Mucosa of stomach (tissue), 1 donor: Measurements from ENCODE around the gene DEF6.

Experiments used
- H3K27me3 ChIP-seq: one replicate; pipeline ENCODE4 v1.7.0; 2013; ENCODE audit warnings: mild to moderate bottlenecking, low read length; ENCODE audit not compliant: control insufficient read depth, insufficient read depth
- H3K36me3 ChIP-seq: one replicate; pipeline ENCODE4 v1.7.0; 2013; ENCODE audit warnings: low read length; ENCODE audit not compliant: control insufficient read depth, insufficient read depth
- H3K4me1 ChIP-seq: one replicate; pipeline ENCODE4 v1.7.0; 2013; ENCODE audit warnings: mild to moderate bottlenecking, low read length; ENCODE audit not compliant: control insufficient read depth, insufficient read depth
- H3K4me3 ChIP-seq: one replicate; pipeline ENCODE4 v1.7.0; 2013; ENCODE audit warnings: low read length
- H3K9ac ChIP-seq: one replicate; pipeline ENCODE4 v1.7.0; 2013; ENCODE audit warnings: mild to moderate bottlenecking, low read length, moderate library complexity
- H3K9me3 ChIP-seq: one replicate; pipeline ENCODE4 v1.7.0; 2013; ENCODE audit warnings: mild to moderate bottlenecking, low read length, moderate library complexity; ENCODE audit not compliant: control insufficient read depth
- donor health status: Pancreatic carcinoma.

DEF6 gene

DNA sequence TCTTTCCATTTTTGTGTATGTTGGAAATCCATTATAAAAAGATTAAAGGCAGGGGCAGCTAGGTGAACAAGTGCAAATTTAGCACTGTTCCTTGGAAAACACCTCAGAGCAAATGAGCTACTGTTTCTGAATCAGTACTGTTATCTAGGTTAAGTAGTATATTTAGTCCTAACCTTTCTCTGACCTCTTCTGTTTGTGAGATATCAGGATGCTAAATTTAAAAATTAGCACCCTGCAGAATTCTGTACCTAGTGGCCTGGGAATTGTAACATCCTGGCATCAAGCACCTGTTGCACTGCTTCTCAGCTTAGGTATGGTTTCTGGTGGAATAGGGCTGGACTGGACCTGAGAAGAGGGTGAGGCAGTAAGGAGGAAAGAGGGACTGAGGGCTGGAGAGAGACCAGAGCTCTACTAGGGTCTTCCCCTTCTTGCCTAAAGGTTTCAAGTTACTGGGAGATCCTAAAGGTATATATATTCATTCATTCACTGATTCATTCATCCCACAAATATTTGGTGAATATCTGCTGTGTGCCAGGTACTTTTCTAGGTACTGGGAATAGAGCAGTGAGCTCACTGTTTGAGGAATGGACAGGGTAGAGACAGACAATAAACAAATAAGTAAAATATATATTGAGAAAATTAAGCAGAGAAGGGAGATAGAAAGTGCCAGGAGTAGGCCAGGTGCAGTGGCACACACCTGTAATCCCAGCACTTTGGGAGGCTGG, 32.9 kb upstream of the DEF6 start:
- H3K4me3 ChIP-seq: no peak overlapping the region
- H3K4me1 ChIP-seq: peaks cover 14% of the 10 kb centered on the region
- H3K9ac ChIP-seq: no peak overlapping the region
- no peaks in the 10 kb centered on the region for H3K27me3 ChIP-seq
- no peaks in the 10 kb centered on the region for H3K36me3 ChIP-seq
- no peaks in the 10 kb centered on the region for H3K9me3 ChIP-seq

- no peak overlapping the region for H3K4me3 ChIP-seq
- H3K9ac ChIP-seq: no peak overlapping the region
- no peaks in the 10 kb centered on the region for H3K9me3 ChIP-seq
- H3K4me1 ChIP-seq: peaks cover 9% of the 10 kb centered on the region
- H3K27me3 ChIP-seq: no peaks in the 10 kb centered on the region
- no peaks in the 10 kb centered on the region for H3K36me3 ChIP-seq
Measured at GRCh38 chr6:35265523-35265922, 32.1 kb upstream of the DEF6 start.

GRCh38 chr6:35267446-35267845, 30.2 kb upstream of the DEF6 start:
- no peaks in the 10 kb centered on the region for H3K27me3 ChIP-seq
- H3K36me3 ChIP-seq: no peaks in the 10 kb centered on the region
- H3K9ac ChIP-seq: no peak overlapping the region
- no peak overlapping the region for H3K4me3 ChIP-seq
- H3K9me3 ChIP-seq: no peaks in the 10 kb centered on the region
- peaks cover 9% of the 10 kb centered on the region for H3K4me1 ChIP-seq

DNA sequence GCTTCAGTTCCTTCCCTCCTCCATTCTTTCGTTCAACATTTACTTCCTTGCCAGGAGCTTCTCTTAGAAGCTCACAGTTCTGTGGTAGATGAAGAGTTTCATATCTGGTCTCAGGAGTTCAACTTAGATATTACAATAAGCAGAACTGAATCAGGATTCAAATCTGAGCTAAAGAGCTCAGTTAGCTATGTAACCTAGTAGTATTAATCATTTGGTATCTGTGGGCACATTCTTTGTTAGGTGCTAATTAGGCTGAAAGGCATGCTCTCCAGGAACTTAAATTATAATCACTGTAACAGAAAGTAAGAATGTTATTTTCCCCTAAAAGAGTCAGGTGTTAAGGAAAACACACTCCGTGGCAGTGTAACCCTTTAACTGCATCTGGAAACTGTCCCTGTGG, 29.7 kb upstream of the DEF6 start:
- Histone ChIP-seq H3K9ac (no peak overlapping the region), H3K4me1 (peaks cover 9% of the 10 kb centered on the region), H3K4me3 (no peak overlapping the region), H3K27me3 (no peaks in the 10 kb centered on the region), H3K36me3 (no peaks in the 10 kb centered on the region), H3K9me3 (no peaks in the 10 kb centered on the region)

DNA sequence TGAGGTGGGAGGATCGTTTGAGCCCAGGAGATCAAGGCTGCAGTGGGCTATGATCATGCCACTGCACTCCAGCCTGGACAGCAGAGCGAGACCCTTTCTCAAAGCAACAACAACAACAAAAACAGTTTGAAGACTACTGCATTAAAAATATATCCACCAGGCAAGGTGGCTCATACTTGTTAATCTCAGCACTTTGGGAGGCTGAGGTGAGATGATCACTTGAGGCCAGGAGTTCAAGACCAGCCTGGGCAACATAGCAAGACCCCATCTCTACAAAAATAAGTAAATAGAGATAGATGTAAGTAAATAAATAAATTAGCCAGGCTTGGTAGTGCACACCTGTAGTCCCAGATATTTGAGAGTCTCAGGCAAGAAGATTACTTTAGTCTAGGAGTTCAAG, 25.6 kb upstream of the DEF6 start:
- no peaks in the 10 kb centered on the region for H3K27me3 ChIP-seq
- H3K4me3 ChIP-seq: no peak overlapping the region
- H3K9me3 ChIP-seq: no peaks in the 10 kb centered on the region
- no peaks in the 10 kb centered on the region for H3K36me3 ChIP-seq
- peaks cover 5% of the 10 kb centered on the region for H3K4me1 ChIP-seq
- H3K9ac ChIP-seq: no peak overlapping the region

DNA sequence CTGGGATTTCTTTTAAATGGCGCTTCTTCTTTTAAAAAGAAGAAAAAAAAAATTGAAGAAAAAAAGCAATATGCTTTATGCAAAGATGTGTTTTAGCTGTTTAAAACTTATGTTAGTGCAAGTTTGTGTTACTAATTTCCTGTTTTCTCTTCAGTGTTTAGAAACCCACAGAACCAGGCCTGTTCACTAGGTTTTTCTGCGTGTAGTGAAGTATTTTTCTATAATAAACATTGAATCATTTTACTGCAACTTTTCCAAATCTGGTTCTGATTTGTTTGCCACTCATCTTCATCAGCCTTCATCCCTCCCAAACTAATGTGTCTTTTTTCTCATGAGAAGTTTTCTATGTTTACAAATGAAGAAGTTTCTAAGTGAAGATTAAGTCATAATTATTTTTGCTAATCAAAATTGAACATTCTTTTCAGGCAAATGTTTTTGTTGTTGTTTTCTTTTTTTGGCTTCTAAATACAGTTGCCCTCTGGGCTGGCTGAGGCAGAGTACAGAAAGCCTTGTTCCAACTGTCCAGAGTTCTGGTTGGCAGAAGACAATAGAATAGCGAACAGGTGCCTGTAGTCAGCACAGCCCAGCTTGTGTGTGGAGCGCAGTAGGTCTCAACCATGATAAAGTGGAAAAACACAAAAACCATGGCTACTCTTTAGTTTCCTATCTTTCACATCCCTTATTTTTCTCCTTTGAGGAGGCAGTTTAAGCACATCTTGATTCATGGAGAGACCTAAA, 23.6 kb upstream of the DEF6 start:
- Histone ChIP-seq H3K27me3 (no peaks in the 10 kb centered on the region), H3K9me3 (no peaks in the 10 kb centered on the region), H3K4me1 (peaks cover 5% of the 10 kb centered on the region), H3K9ac (no peak overlapping the region), H3K4me3 (no peak overlapping the region), H3K36me3 (no peaks in the 10 kb centered on the region)

DNA sequence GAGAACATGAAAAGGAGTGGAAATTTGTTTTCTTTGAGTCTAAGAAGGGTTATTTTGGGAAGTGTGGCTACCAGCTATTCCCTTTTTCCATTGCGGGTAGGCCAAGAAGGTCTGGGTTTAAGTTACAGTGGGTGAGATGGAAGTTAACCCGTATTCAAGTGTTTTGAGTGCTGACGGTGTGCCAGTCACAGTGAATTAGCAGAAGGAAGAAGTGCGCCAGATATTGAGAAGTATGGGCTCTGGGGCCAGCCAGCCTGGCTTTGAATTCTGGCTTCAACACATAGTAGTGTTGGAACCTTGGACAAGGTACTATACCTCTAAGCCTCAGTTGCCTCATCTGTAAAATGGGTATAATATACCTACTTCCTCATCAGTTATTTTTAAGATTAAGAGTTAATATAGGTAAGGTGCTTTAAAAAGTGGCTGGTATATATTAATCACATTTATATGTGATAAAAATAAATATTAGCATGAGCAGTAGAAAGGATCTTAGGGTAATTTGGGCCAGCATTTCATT, 21.8 kb upstream of the DEF6 start:
- peaks cover 5% of the 10 kb centered on the region for H3K4me1 ChIP-seq
- no peaks in the 10 kb centered on the region for H3K36me3 ChIP-seq
- no peak overlapping the region for H3K9ac ChIP-seq
- H3K9me3 ChIP-seq: no peaks in the 10 kb centered on the region
- no peak overlapping the region for H3K4me3 ChIP-seq
- no peaks in the 10 kb centered on the region for H3K27me3 ChIP-seq

GRCh38 chr6:35278708-35279107, 18.9 kb upstream of the DEF6 start:
- Histone ChIP-seq H3K4me1 (peaks cover 5% of the 10 kb centered on the region), H3K4me3 (no peak overlapping the region), H3K9ac (no peak overlapping the region), H3K27me3 (no peaks in the 10 kb centered on the region), H3K36me3 (no peaks in the 10 kb centered on the region), H3K9me3 (no peaks in the 10 kb centered on the region)

- no peaks in the 10 kb centered on the region for H3K36me3 ChIP-seq
- no peaks in the 10 kb centered on the region for H3K27me3 ChIP-seq
- H3K9me3 ChIP-seq: no peaks in the 10 kb centered on the region
- no peaks in the 10 kb centered on the region for H3K4me1 ChIP-seq
- no peak overlapping the region for H3K9ac ChIP-seq
- no peak overlapping the region for H3K4me3 ChIP-seq
Measured at GRCh38 chr6:35280903-35281302, 16.7 kb upstream of the DEF6 start.

DNA sequence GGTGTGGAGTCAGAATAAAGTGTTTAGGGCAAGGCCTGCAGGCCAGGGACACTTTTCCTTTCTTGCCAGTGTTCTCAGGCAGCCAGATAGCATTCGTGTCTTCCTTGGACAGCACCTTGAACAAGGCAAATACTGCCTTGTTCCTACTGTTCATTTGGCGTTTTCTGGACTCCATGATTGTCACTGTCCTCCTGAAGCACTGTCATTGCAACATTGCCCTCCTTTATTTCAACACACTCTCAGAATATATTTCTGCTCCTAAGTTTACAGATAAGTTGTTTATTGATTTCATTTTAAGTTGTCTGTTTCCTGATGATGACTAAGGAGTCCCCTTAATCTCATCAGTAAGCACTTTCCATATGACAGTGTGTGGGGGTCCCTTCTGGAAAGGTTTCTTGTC, 15.1 kb upstream of the DEF6 start:
- no peaks in the 10 kb centered on the region for H3K36me3 ChIP-seq
- no peak overlapping the region for H3K4me3 ChIP-seq
- H3K9me3 ChIP-seq: no peaks in the 10 kb centered on the region
- H3K27me3 ChIP-seq: no peaks in the 10 kb centered on the region
- no peaks in the 10 kb centered on the region for H3K4me1 ChIP-seq
- H3K9ac ChIP-seq: no peak overlapping the region

GRCh38 chr6:35283361-35283760, 14.3 kb upstream of the DEF6 start:
- H3K9ac ChIP-seq: no peak overlapping the region
- no peaks in the 10 kb centered on the region for H3K27me3 ChIP-seq
- H3K4me1 ChIP-seq: no peaks in the 10 kb centered on the region
- H3K4me3 ChIP-seq: no peak overlapping the region
- no peaks in the 10 kb centered on the region for H3K36me3 ChIP-seq
- H3K9me3 ChIP-seq: no peaks in the 10 kb centered on the region

DNA sequence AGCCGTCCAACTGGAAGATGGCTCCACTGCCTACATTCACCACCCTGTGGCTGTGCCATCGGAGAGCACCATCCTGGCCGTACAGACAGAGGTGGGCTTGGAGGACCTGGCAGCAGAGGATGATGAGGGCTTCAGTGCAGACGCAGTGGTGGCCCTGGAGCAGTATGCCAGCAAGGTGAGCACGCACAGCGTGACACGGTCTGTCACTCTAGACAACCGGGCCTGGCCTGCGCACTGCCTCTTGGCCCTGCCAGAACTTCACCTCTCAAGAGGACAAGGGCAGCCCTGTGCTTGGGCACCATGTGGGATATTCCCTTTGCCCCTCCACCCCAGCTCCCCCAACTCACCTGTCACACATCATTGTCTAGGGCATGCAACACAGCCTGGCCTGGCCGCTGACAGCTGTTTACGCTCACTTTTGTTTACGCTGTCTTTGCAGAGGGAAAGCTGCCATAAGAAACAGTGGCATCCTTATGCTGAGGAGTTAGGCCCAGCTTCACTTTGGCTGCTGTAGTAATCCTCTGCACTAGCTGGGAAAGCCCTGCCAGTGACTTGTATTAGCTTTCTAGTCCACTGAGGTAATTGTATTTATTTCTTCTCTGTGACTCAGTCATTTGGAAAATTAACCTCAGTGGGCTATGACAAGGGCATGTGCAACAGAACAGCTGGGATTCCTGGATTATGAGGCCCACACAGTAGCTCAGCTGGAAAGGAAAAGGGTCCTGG, 9.8 kb upstream of the DEF6 start:
- peaks cover 15% of the 10 kb centered on the region for H3K36me3 ChIP-seq
- H3K9ac ChIP-seq: no peak overlapping the region

More for the DNA sequence above, 9.8 kb upstream of the DEF6 start:
- H3K4me1 ChIP-seq: no peaks in the 10 kb centered on the region
- H3K4me3 ChIP-seq: no peak overlapping the region
- no peaks in the 10 kb centered on the region for H3K9me3 ChIP-seq
- H3K27me3 ChIP-seq: no peaks in the 10 kb centered on the region
